OCI-M1 (cell line): Measurements from ENCODE around the gene MTHFD1L.

Experiments used
- DNase-seq: peaks from one replicate; lab custom pipeline; 2025; lab: John Stamatoyannopoulos, UW

Gene MTHFD1L

DNA sequence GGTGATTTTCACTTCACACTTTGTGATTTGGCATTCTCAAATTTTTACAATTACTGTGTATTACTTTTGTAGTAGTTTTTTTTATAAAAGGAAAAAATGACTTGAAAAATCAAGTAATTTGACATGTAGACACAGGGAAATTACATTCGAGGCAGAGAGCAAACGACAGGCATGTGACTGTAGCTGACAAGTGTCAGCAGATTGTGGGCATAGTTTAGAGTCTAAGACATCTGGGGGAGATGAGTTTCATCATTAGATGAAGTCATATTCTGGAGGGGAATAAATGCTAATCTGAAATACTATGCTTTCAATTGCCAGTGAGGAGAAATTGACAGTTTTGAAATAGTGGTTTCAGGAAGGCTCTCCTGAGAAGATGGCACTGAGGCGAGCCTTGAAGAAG, 126.0 kb downstream of the MTHFD1L start:
- no peak for DNase-seq

- DNase-seq: no peak
These were observed 126.8 kb downstream of the MTHFD1L start for GRCh38 chr6:150992262-150992661.

DNA sequence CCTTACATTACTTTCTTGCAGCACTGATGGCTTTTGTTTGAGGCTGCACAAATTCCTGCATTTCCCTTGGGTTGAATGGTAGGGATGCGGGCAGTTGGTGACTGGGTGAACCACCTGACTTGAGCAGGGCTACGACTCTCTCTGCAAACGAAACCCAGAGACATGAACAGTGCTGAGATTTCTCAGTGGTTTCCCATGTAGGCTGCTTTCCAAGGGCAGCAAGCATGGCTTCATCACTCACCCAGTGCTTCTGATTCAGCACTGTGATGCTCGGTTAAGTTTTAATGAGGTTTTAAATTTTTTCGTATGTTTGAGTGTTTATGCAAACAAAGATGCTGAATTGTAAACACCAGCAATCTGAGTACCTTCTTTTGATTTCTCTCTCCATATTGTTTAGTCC, 127.2 kb downstream of the MTHFD1L start:
- no peak for DNase-seq

DNA sequence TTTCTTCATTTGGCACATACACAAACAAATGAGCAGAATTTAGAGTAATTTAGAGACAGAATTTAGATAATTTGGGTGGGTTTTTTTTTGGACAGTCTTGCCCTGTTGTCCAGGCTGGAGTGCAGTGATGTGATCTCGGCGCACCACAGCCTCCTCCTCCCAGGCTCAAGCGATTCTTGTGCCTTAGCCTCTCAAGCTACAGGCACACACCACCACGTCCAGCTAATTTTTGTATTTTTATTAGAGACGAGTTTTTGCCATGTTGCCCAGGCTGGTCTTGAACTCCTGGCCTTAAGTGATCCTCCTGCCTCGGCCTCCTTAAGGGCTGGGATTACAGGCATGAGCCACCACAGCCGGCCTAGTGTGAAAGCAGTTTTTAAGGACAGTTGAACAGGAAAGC, 127.8 kb downstream of the MTHFD1L start:
- no peak for DNase-seq

- DNase-seq: no peak
These were observed 128.5 kb downstream of the MTHFD1L start for GRCh38 chr6:150994026-150994425.

- no peak for DNase-seq
These were observed 131.5 kb downstream of the MTHFD1L start for GRCh38 chr6:150996968-150997367.

GRCh38 chr6:150999107-150999506, 133.6 kb downstream of the MTHFD1L start:
- no peak for DNase-seq

GRCh38 chr6:150999576-150999975, 134.1 kb downstream of the MTHFD1L start:
- DNase-seq: no peak

DNA sequence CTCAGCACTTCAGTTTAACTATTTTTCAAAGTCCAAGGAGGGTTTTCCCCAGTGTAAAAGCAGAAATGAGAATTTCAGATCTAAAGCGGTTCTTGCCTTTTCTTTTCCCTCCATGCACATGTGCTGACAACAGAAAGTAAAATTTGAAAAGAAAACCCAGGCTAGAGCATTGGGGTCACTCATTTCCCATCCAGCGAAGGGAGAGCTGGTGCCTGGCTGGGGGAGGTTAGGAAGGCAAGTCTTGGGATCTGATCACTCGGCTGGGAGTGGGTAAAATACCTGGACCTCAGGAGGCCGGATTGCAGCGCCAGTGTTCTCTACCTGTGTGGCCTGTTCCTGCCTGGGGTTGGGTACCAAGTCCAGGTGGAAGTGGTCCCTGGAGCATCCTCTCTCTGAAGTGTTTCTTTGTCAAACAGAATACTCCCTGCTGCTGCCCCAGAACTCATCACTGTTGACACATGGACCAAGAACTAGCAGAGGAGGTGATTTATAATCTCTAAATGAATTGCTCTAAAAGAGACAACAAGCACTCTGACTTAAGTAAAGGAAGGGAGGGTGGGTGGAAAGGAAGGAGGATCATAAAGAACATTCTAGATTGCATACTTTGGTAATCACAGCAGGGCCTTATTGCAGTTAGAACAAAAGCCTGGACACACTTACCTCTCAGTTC, 136.0 kb downstream of the MTHFD1L start:
- no peak for DNase-seq

DNA sequence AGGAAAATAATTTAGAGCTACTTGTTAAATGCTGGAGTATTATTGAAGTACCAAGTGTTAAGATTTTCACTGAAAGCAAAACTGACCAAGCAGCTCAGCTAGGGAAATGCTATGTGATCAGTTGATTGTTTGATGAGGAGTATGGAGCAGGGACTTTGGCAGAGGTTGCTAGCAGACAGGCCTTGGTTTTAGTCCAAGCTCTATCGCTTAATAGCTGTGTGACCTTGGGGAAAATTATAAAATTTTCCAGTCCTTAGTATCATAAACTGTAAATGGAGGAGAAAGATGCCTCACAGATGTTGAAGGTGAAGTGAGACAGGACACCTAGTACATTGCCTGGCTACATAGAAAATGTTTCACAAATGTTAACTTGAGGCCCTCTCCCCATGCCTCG, 136.6 kb downstream of the MTHFD1L start:
- DNase-seq: no peak

- no peak for DNase-seq
These were observed 137.0 kb downstream of the MTHFD1L start for GRCh38 chr6:151002491-151002935.

DNA sequence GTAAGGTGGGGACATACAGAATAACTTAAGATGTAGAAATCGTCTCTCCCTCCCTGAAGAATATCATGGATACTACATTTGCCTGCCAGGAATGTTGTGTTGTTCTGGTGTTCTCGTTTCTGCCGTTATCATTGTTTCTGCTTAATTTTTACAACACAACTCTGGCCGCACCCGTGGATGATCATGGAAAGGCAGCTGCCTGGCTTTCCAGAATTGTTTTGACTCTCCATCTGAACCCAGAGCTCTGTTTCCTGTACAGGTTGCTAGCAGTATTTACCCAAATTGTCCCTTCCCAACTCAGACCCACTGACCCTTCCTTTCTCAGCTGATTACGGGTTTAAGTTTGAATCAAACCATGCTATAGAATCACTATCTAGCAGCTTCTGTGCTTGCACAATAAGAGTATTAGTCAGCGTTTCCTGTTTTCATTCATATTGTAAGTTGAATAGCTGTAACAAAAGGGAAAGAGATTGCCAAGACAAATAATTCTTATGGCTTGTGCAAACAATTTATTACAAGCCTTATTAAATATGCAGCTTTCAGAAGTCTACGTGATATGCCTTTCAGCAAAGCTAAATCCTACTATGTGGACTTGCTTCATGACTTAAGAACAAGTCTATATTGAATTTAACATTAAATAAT, 139.0 kb downstream of the MTHFD1L start:
- peak; percentile 77 for DNase-seq

DNA sequence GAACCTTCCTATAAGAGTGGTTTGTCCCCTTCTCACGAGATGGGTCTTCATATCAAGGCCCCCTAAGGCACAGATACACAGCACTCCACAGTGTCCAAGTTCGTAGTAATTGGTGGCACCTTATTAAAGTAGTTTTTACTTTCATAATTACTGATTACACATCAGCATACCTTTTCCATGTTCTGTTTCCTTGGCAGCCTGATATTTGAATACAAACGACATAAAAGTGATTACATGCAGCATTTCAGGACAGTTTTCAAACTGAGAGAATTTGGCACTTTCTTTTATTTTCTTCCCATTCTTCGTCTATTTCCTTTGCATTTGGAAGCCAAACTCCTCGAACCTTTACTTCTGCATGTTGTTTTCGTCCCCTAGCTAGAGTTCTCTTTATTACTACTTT, 139.7 kb downstream of the MTHFD1L start:
- DNase-seq: no peak

DNA sequence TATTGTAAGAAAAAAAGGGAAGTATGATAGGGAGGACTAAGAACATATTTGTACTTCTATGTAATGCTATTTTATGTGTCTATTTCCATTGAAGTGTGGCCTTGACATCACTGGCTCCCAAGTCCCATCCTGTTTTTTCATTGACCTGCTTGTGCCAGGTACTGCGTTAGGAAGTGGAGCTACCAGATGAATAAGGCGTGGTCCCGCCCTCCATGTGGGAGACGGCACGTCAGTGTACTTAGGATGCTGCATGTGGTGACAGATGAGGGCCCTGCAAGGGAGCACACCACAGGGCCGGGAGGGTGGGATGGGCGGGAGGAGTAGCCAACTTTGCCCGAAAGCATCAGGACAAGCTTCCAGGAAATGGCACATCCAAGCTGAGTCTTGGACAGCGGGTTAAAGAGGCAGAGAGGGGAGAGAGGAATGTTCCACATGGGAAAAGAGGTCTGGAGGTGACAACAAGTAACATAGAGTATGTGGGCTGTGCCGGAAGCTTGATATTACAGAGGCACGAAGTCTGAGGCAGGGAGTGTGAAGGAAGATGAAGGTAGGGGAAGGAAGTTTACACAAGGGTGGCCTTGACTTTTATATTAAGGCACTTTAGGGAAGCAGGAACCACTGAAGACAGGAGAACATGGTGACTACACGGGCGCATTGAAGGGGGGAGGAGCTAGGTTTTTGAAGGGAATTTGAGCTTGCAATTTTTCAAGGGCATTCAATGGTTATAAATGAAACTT, 140.6 kb downstream of the MTHFD1L start:
- no peak for DNase-seq

- no peak for DNase-seq
These were observed 141.6 kb downstream of the MTHFD1L start for GRCh38 chr6:151007076-151007475.

DNA sequence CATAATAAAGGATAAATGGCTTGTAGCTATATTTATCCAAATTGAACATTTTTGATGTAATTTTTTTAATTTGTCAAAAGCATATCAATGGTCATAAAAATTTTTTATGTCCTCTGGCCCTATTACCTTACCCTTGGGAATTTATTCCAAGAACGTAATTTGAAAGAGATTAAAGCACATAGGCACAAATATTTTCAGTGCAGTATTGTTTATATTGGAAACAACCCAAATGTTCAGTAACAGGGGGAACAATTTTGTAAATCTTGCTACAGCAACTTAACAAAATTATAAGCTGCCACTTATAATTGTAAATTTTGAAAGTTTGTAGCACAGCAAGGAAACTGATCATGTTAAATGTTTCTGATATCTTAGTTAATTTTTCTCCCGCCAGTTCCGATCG, 142.4 kb downstream of the MTHFD1L start:
- DNase-seq: no peak

DNA sequence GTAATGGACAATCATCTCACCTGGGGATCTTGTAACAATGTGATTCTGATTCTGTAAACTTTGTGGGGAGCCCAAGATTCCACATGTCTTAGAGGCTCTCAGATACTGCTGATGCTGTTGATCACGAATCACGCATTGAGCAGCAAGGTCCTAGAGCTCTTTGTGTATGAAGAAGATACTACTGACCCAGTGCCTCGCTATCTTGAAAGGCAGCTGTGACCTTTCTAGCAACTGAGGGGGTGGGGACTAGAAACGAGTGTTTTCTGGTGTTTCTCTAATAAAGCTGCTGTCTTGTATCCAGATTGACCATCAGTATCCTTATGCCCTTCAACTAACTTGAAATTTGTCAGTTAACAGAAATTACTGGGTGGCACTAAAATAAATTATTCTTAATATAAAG, 142.9 kb downstream of the MTHFD1L start:
- DNase-seq: no peak

DNA sequence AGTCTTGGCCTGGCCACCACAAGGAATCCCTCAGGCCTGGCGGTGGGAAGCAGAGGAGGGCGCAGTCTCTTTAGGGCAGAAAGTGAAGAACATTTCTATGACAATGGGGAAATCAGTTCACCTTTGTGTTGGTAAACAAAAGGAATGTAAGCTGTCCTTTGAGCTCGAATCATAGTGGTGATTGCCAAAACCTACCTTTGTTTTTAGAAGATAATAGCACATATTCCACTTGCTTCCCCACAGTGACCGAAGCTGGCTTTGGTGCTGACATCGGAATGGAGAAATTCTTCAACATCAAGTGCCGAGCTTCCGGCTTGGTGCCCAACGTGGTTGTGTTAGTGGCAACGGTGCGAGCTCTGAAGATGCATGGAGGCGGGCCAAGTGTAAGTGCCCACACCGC, 144.1 kb downstream of the MTHFD1L start:
- no peak for DNase-seq

DNA sequence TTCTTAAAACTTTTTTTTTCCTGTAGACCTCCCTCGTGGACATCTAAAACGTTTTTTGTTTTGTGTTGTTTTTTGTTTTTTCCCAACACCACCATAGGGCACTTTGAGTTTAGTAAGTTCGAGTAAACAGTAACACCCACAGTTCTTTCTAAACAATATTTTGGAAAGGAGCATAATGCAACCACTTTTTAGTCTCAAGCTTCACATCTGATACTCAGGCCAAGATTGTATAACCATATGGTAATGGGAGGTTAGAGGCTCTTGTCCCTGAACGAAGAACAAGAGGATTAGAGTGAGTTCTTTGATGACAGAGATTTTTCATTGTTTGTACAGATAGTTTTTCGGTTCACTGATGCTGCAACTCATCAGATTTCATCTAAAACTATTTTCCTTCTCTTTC, 144.6 kb downstream of the MTHFD1L start:
- no peak for DNase-seq

DNA sequence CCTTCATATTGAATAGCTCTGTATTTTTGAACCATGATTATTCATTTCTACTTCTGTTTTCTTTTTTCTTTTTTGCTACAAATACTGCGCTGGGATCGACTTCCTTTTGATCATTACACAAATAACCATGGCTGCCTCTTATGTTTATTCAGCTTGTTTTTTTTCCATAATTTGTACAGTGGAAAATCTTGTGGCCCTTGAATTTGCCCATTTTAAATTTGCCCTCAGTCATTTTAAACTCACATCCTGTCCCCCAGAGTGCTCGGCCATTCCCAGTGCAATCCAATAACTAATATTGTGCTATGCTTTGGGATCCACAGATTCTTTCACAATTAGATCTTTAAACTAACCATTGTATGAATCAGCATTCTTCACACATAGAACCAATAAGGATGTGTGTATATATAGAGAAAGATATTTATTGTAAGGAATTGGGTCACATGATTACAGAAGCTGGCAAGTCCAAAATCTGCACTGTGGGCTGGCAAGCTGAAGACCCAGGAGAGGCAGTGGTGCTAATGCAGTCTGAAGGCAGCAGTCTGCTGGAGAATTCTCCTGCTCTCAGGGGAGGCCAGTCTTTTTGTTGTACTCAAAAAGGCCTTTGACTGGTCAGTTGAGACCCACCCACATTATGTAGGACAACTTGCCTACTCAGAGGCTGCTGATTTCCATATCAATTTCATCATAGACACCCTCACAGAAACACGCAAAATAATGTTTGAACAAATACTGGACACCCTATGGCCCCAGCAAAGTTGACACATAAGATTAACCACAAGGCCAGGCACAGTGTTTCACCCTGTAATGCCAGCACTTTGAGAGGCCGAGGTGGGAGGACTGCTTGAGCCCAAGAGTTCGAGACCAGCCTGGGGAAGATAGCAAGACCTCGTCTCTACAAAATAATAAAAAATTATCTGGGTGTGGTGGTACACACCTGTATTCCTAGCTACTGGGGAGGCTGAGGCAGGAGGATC, 147.1 kb downstream of the MTHFD1L start:
- no peak for DNase-seq

DNA sequence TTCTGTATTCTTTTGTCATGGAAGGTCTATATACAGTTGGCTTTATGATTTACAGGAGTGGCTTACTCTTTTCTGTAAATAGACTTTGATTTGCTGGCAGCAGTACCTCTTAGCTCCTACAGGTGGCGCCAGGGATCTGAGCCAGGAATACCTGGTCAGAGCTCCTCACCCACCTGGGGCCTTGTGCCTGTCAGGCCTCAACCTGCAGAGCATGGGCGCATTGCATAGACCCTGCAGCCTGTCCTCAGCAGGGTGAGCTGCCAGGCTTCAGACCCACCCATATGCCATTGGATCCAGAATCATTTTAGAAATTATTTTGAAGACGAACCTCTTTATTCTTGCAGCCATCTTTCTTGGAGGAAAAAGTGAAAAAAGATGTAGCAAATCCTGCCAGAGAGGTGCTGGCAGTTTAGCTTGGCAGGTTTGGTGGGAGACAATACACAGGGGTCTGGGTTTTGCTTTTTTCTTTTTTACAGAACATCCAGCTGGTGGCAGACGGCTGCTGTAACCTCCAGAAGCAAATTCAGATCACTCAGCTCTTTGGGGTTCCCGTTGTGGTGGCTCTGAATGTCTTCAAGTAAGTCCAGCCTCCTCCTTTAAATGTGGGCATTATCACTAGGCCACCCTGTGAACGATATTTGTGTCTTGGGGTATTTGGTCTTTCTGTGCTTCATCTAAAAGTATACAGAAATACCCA, 149.1 kb downstream of the MTHFD1L start:
- DNase-seq: peak; percentile 73
